Esophagus muscularis mucosa (tissue), 4 donors: ENCODE data around the gene LNPEP. TPM values are rescaled to one million over a fixed set of nuclear protein-coding genes. Genes with fewer than 3 reads are reported as not detected.

ENCODE experiments used
- DNase-seq: peaks from one replicate; pipeline ENCODE4 v3.0.0-alpha.2; 2017; ENCODE audit errors: extremely low spot score
- H3K27ac ChIP-seq, 4 donors: fragments of 200-600 bp; sonication (generic); replicated peaks in 1 of 4; 1 replicate in 3 of 4; 2 replicates in 1 of 4; pipeline ENCODE4 v1.5.1; 2016 to 2019; ENCODE audit warnings: mild to moderate bottlenecking in 1 of 4
- H3K27me3 ChIP-seq, 4 donors: fragments of 200-600 bp; sonication (generic); one replicate each; pipeline versions ENCODE4 v1.5.1 to v1.6.0; 2016 to 2019
- H3K36me3 ChIP-seq, 4 donors: fragments of 200-600 bp; sonication (generic); one replicate each; pipeline ENCODE4 v1.5.1; 2016 to 2019
- H3K4me1 ChIP-seq, 4 donors: fragments of 200-600 bp; sonication (generic); one replicate each; pipeline ENCODE4 v1.5.1; 2016 to 2019
- H3K4me3 ChIP-seq, 4 donors: fragments of 200-600 bp; sonication (generic); 1 replicate in 2 of 4; 2 replicates in 2 of 4; pipeline ENCODE4 v1.5.1; 2016 to 2019; ENCODE audit warnings: mild to moderate bottlenecking in 4 of 4, moderate library complexity in 1 of 4
- H3K9me3 ChIP-seq, 4 donors: fragments of 200-600 bp; sonication (generic); 1 replicate in 3 of 4; 2 replicates in 1 of 4; pipeline ENCODE4 v1.5.1; 2016 to 2019
- CTCF ChIP-seq, 3 experiments: fragments of 200-600 bp in 2 of 3; fragments of 450-650 bp in 1 of 3; sonication (generic) in 2 of 3; IDR thresholded peaks; one replicate each; pipeline ENCODE4 v1.5.1; 2017 to 2019; ENCODE audit warnings: antibody characterized with exemption in 3 of 3, mild to moderate bottlenecking in 2 of 3, moderate library complexity in 1 of 3
- EP300 ChIP-seq: sonication (generic); formaldehyde crosslinking; IDR thresholded peaks from one replicate; pipeline ENCODE4 v1.6.1; 2017; ENCODE audit warnings: antibody characterized with exemption
- POLR2A ChIP-seq: fragments of 450-650 bp; IDR thresholded peaks from one replicate; pipeline ENCODE4 v1.6.1; 2017; ENCODE audit warnings: antibody characterized with exemption, moderate library complexity, mild to moderate bottlenecking, low read depth
- POLR2AphosphoS5 ChIP-seq, 2 donors: sonication (generic); formaldehyde crosslinking; IDR thresholded peaks; one replicate each; pipeline ENCODE4 v1.6.1; 2017; ENCODE audit warnings: antibody characterized with exemption in 2 of 2
- WGBS: methylation state at CpG from one replicate; pipeline ENCODE4 v1.1.5; 2018; 5-methylcytosine and 5-hydroxymethylcytosine counted together
- intact Hi-C: fragments of 100-400 bp; cut with DNase I; formaldehyde crosslinking; loops from one replicate; pipeline ENCODE4 v1.15.1; 2023
- total RNA-seq, 4 donors: library from RNA; depleted of rRNA; stranded (reverse); fragments of >200 nt; gene quantifications; one replicate each; pipeline versions ENCODE4 v1.1.0 to v1.2.1, GENCODE V29; 2016

Gene LNPEP
- total RNA-seq, 4 donors from 2014 or later, result 55.2 to 80.2 (median 65.6) TPM

GRCh38 chr5:96975656-96976055, 39.8 kb downstream of the LNPEP start:
- Histone ChIP-seq H3K4me3 (no peak overlapping the region), H3K36me3 (peaks cover 7 to 17% (median 13%) of the 10 kb centered on the region in 4 donors), H3K4me1 (peaks cover 33 to 56% (median 46%) of the 10 kb centered on the region in 4 donors), H3K27ac (no peak overlapping the region), H3K27me3 (no peaks in the 10 kb centered on the region), H3K9me3 (no peaks in the 10 kb centered on the region)
- intact Hi-C loops, result no loop called here
- DNase-seq, result no peak
- TF ChIP-seq EP300 (no peak), CTCF (IDR thresholded peaks at IDR 0.05) (no peak), POLR2AphosphoS5 (IDR thresholded peaks at IDR 0.05) (no peak), POLR2A (no peak)

- no peak overlapping the region for H3K4me3 ChIP-seq
- TF ChIP-seq EP300 (no peak), POLR2A (no peak), POLR2AphosphoS5 (IDR thresholded peaks at IDR 0.05) (no peak), CTCF (IDR thresholded peaks at IDR 0.05) (no peak)
- intact Hi-C loops, result no loop called here
- peak overlapping the region in 2 of 4 donors; percentile 11 to 35 for H3K27ac ChIP-seq
- no peaks in the 10 kb centered on the region for H3K27me3 ChIP-seq
- no peaks in the 10 kb centered on the region for H3K9me3 ChIP-seq
- DNase-seq, result no peak
- H3K36me3 ChIP-seq, result peaks cover 7 to 26% (median 17%) of the 10 kb centered on the region in 4 donors
- WGBS, result 39% methylated on average over 6 of the region's 6 CpGs
- H3K4me1 ChIP-seq, result peaks cover 30 to 50% (median 41%) of the 10 kb centered on the region in 4 donors
Observed at GRCh38 chr5:96977228-96977627, 41.3 kb downstream of the LNPEP start.

GRCh38 chr5:96978812-96979449, 43.1 kb downstream of the LNPEP start:
- Histone ChIP-seq H3K27ac (no peak overlapping the region), H3K4me1 (peaks cover 22 to 38% (median 34%) of the 10 kb centered on the region in 4 donors), H3K36me3 (peaks cover 7 to 26% (median 17%) of the 10 kb centered on the region in 4 donors), H3K27me3 (no peaks in the 10 kb centered on the region), H3K4me3 (no peak overlapping the region), H3K9me3 (no peaks in the 10 kb centered on the region)
- intact Hi-C loops, result no loop called here
- no peak for TF ChIP-seq POLR2AphosphoS5 (IDR thresholded peaks at IDR 0.05)
- TF ChIP-seq EP300, result no peak
- no peak for TF ChIP-seq POLR2A
- no peak for TF ChIP-seq CTCF (IDR thresholded peaks at IDR 0.05)
- no peak for DNase-seq
- 83% methylated on average over 5 of the region's 5 CpGs for WGBS

GRCh38 chr5:96984506-96985192, 48.8 kb downstream of the LNPEP start:
- Histone ChIP-seq H3K9me3 (no peaks in the 10 kb centered on the region), H3K4me3 (no peak overlapping the region), H3K4me1 (peaks cover 0 to 11% (median 8%) of the 10 kb centered on the region in 4 donors), H3K36me3 (peaks cover 4 to 50% (median 26%) of the 10 kb centered on the region in 4 donors), H3K27ac (no peak overlapping the region), H3K27me3 (no peaks in the 10 kb centered on the region)
- TF ChIP-seq POLR2AphosphoS5 (IDR thresholded peaks at IDR 0.05), result no peak
- no peak for TF ChIP-seq CTCF (IDR thresholded peaks at IDR 0.05)
- no peak for TF ChIP-seq EP300
- no peak for TF ChIP-seq POLR2A
- no peak for DNase-seq
- 63% methylated on average over 1 of the region's 1 CpG for WGBS
- intact Hi-C loops, result no loop called here
